GM10248 (cell line): Measurements from ENCODE around the gene ARHGAP30.

Experiments used
- CTCF ChIA-PET: fragments of 300-600 bp; sonication (Branson Sonifier 250); formaldehyde crosslinking; extraction: SDS; loops from one replicate; lab custom pipeline; 2021; ENCODE audit warnings: antibody characterized with exemption; lab: Yijun Ruan, JAX
- POLR2A ChIA-PET: fragments of 350-650 bp; sonication (Branson Sonifier 250); formaldehyde crosslinking; extraction: SDS; loops from one replicate; lab custom pipeline; 2020; ENCODE audit warnings: antibody characterized with exemption; lab: Yijun Ruan, JAX
- DNase-seq: peaks from one replicate; pipeline ENCODE4 v3.0.0; 2012; ENCODE audit errors: extremely low spot score
- CTCF ChIP-seq: IDR thresholded peaks from 2 replicates; pipeline ENCODE4 v1.5.1; 2012; ENCODE audit warnings: mild to moderate bottlenecking, low read depth; ENCODE audit errors: extremely low read depth, missing control alignments, control extremely low read depth

The ARHGAP30 gene

GRCh38 chr1:161098210-161099068 lies 28.7 kb upstream of the ARHGAP30 start, which contains the start of gene KLHDC9:
Gene KLHDC9, plus strand, starts transcription at chr1:161098361. Its CDS starts 175 bp downstream, at chr1:161098536.
- DNase-seq = peak; percentile 95
- CTCF ChIA-PET = interaction anchor here (0.6 to 8.2 kb wide), 25 partner anchors 7 to 114 kb away, joined by 3 to 137 read pairs (median 5); partner anchors contain the start of genes ARHGAP30, DEDD, NECTIN4 and NIT1
- TF ChIP-seq CTCF = peak; percentile 16
- POLR2A ChIA-PET = interaction anchor here (0.6 to 1.1 kb wide), 3 partner anchors 10 to 60 kb away, joined by 3 read pairs; partner anchors contain the start of genes DEDD and TSTD1

DNA sequence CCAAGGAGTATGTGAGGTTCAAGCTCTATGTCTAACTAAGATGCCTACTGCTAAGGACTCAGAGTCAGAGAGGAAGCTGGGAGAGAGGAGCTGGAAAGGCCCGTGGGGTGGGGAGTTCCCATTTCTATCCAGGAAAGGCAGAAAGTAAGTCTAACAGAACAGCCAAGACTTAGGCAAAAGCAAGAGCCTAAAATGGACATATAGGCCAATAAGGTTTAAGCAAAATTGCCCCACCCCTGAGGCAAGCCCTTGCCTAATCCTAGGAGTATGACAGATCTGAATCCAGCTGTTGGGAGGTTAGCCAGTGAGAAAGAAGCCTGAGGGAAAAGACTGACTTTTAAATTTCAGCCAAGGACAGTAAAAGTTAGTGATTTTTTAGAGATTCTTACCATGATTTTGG lies 26.8 kb upstream of the ARHGAP30 start:
- ChIA-PET POLR2A (interaction anchor here (0.9 kb wide), 1 partner anchor 27 kb away, joined by 4 read pairs; the partner anchor contains the start of gene ARHGAP30), CTCF (interaction anchor here (0.9 to 8.2 kb wide), 20 partner anchors 7 to 151 kb away, joined by 3 to 137 read pairs (median 5); partner anchors contain the start of genes ARHGAP30, F11R, NECTIN4 and NIT1)
- no peak for TF ChIP-seq CTCF
- DNase-seq = no peak

DNA sequence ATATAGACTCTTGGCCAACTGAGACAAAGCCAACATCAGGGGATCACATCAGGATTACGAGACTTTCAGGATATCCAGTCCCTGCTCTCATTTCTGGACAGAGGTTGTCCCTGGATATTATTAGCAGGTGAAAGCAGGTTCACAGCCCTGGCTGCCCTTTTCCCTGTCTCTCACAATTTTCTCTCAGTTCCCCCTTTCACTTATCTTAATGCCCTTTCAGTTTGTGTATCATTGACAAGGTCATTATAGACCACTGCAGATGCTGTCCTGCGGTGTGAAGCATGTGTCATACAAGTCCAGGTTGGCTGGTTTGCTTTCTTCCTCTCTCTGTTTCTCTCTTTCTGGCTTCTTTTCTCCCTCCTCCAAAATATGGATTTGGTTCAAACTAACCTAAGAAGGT lies 26.3 kb upstream of the ARHGAP30 start:
- no peak for TF ChIP-seq CTCF
- ChIA-PET CTCF (interaction anchor here (0.9 to 8.2 kb wide), 13 partner anchors 9 to 98 kb away, joined by 3 to 137 read pairs (median 5); partner anchors contain the start of genes ARHGAP30, TSTD1 and USF1), POLR2A (interaction anchor here (0.9 kb wide), 1 partner anchor 27 kb away, joined by 4 read pairs; the partner anchor contains the start of gene ARHGAP30)
- peak; percentile 71 for DNase-seq

DNA sequence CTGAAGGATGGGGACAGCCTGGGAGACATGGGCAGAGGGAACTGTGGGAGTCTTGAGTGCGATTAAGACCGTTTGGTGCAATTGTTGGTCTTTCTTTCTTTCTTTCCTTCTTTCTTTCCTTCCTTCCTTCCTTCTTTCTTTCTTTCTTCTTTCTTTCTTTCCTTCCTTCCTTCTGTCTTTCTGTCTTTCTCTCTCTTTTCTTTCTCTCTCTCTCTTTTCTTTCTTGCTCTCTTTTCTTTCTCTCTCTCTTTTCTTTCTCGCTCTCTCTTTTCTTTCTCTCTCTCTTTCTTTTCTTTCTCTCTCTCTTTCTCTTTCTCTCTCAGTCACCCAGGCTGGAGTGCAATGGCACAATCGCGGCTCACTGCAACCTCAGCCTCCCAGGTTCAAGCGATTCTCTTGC lies 25.5 kb upstream of the ARHGAP30 start:
- no peak for TF ChIP-seq CTCF
- POLR2A ChIA-PET = no interaction called here
- CTCF ChIA-PET = interaction anchor here (1.1 to 8.2 kb wide), 4 partner anchors 12 to 97 kb away, joined by 4 to 137 read pairs (median 62); partner anchors contain the start of genes ARHGAP30 and USF1
- no peak for DNase-seq

DNA sequence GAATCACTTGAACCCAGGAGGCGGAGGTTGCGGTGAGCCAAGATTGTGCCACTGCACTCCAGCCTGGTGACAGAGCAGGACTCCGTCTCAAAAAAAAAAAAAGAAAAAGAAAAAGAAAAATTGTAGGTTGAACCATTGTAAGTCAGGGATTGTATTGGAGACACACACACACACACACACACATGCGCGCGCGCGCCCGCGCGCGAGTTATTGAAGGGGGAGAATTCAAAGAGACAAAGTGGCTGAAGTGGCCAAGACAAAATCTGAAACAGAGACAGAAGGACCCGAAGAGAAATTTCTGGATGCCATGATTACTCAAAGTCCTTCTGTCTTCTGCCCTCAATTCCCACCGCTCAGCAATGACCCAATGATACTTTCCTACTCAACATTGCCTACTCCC lies 24.8 kb upstream of the ARHGAP30 start:
- ChIA-PET POLR2A (no interaction called here), CTCF (interaction anchor here (1.1 to 8.2 kb wide), 4 partner anchors 11 to 97 kb away, joined by 4 to 137 read pairs (median 62); partner anchors contain the start of genes ARHGAP30 and USF1)
- no peak for DNase-seq
- no peak for TF ChIP-seq CTCF

DNA sequence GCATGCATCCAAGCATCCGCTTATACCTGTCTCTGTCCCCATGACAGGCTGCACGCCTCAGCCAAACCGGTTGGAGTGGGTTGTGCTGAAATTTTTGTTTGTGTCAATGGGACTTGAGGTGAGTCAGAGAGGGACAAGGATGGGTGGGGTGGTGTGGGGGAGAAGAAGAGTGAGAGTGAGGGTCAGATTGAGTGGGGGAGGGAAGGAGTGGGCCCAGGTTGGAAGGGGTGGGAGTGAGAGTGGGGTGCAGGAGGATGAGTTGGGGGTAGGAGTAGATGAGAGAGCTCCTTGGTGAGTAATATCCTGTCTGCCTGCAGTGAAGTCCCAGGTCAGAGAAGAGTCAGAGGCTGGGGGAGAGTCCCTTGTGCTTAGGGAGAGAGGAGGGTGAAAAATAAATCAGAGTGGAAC lies 22.9 kb upstream of the ARHGAP30 start:
- ChIA-PET CTCF (interaction anchor here (1.0 to 8.2 kb wide), 5 partner anchors 10 to 95 kb away, joined by 3 to 91 read pairs (median 3); no protein-coding TSS in a partner anchor), POLR2A (no interaction called here)
- DNase-seq = peak; percentile 64
- no peak for TF ChIP-seq CTCF
